ENCODE results near the gene BTRC. TPM values are rescaled to one million over a fixed set of nuclear protein-coding genes. Genes with fewer than 3 reads are reported as not detected.
A peak's percentile ranks its signal among the peaks of the same experiment; 100 is the strongest.

The BTRC gene
- total and polyA plus RNA-seq, 2 experiments from 2014 or later: 8.4 to 11.4 TPM

DNA sequence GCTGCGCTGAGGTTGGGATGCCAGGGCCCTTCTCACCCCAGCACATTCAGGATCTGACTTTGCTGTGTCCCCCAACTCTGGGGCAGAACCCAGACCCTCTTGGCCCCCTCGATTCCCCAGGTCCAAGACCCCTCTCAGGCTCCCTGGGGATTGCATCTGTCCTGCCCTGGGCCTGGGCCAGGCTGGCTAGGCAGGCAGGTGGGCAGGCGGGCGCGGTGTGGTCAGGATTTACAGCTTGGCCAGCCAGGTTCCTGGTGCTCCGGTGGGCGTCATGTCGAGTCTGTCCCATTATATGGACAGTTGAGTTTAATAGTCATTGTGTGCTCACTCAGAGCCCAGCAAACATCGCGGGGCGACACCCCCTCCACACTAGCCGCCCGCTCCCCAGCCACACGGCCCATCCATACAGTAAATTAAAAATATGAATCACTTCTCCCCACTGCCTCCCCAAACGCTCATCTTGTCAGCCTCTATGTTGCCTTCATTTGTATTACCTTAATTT is 210.6 kb downstream of the BTRC start:
- Histone ChIP-seq H3K79me2 (ENCODE audit: insufficient read depth) (no peaks in the 10 kb centered on the region), H4K20me1 (ENCODE audit: insufficient read depth) (no peaks in the 10 kb centered on the region), H3K4me3 (no peak overlapping the region), H3K27ac (no peak overlapping the region), H3K27me3 (replicated peaks; ENCODE audit: insufficient read depth) (peaks cover 27% of the 10 kb centered on the region), H3K4me2 (ENCODE audit: unreplicated experiment) (no peak overlapping the region), H3K9me2 (ENCODE audit: insufficient read depth) (no peaks in the 10 kb centered on the region), H3K36me3 (ENCODE audit: low read depth) (no peaks in the 10 kb centered on the region), H2AFZ (no peak overlapping the region), H3K9me3 (ENCODE audit: low read depth) (no peaks in the 10 kb centered on the region), H3K4me1 (ENCODE audit: insufficient read depth) (no peaks in the 10 kb centered on the region), H3K9ac (no peak overlapping the region), H3F3A (ENCODE audit: insufficient read depth) (no peaks in the 10 kb centered on the region)
- 70 to 74% methylated on average over 15 of the region's 15 CpGs for WGBS, 2 experiments (ENCODE audit: low coverage in 1 of 2, low lambda C conversion rate in 2 of 2, missing lambda C conversion rate in 2 of 2)
- TF ChIP-seq EZH2 (IDR thresholded peaks at IDR 0.05; ENCODE audit: insufficient read depth, poor library complexity, severe bottlenecking): no peak
- no peak for TF ChIP-seq EZH2phosphoT487 (IDR thresholded peaks at IDR 0.05; ENCODE audit: insufficient read depth, low read depth)
- DNase-seq: no peak
- in situ Hi-C loops (cut with MboI): loop anchor here (10.0 kb wide), 1 partner anchor 350 kb away; no protein-coding TSS in a partner anchor

DNA sequence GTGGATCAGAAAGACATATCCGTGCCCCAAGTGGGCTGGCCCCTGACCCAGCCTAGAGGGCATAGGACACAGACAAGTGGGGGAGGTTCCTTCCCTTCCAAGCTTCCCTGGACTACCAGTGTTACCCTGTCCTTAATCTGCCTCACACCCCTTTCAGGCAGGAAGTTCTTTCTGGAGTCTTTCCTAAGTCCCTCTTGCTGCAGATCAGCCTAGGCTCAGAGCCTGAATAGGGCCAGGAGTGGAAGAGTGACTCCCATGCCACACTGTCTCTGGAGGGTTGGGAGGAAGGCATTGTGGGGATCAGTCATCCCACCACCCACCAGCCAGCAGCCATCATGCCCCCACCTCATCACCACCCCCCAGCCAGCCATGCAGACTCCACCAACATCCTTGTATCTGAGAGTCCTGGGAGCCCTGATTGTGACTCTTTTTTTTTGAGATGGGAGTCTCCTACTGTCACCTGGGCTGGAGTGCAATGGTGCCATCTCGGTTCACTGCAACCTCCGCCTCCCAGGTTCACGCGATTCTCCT is 211.5 kb downstream of the BTRC start:
- Histone ChIP-seq H2AFZ (no peak overlapping the region), H3K9ac (no peak overlapping the region), H3K4me1 (ENCODE audit: insufficient read depth) (no peaks in the 10 kb centered on the region), H3K27me3 (replicated peaks; ENCODE audit: insufficient read depth) (peaks cover 30% of the 10 kb centered on the region), H3K27ac (no peak overlapping the region), H3K4me2 (ENCODE audit: unreplicated experiment) (no peak overlapping the region), H3K36me3 (ENCODE audit: low read depth) (no peaks in the 10 kb centered on the region), H3K9me2 (ENCODE audit: insufficient read depth) (no peaks in the 10 kb centered on the region), H4K20me1 (ENCODE audit: insufficient read depth) (no peaks in the 10 kb centered on the region), H3K9me3 (ENCODE audit: low read depth) (no peaks in the 10 kb centered on the region), H3F3A (ENCODE audit: insufficient read depth) (no peaks in the 10 kb centered on the region), H3K4me3 (no peak overlapping the region), H3K79me2 (ENCODE audit: insufficient read depth) (no peaks in the 10 kb centered on the region)
- no peak for DNase-seq
- TF ChIP-seq EZH2 (IDR thresholded peaks at IDR 0.05; ENCODE audit: insufficient read depth, poor library complexity, severe bottlenecking) (no peak), EZH2phosphoT487 (IDR thresholded peaks at IDR 0.05; ENCODE audit: insufficient read depth, low read depth) (no peak)
- 64 to 66% methylated on average over 5 of the region's 5 CpGs for WGBS, 2 experiments (ENCODE audit: low coverage in 1 of 2, low lambda C conversion rate in 2 of 2, missing lambda C conversion rate in 2 of 2)
- in situ Hi-C loops (cut with MboI): loop anchor here (10.0 kb wide), 1 partner anchor 351 kb away; no protein-coding TSS in a partner anchor

DNA sequence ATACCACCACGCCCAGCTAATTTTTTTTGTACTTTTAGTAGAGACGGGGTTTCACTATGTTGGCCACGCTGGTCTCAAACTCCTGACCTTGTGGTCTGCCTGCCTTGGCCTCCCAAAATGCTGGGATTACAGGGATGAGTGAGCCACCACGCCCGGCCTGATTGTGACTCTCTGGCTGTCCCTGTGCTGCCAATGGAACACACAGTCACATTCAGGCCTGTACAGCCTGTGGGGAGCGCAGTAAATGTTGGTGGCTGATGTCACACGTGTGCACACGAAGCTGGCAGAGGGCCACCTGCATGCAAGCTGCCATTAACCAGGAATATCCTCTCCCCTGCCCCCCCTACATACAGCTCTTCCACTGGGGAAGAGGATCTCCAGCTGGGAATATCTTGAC is 212.0 kb downstream of the BTRC start:
- Histone ChIP-seq H4K20me1 (ENCODE audit: insufficient read depth) (no peaks in the 10 kb centered on the region), H3K36me3 (ENCODE audit: low read depth) (no peaks in the 10 kb centered on the region), H2AFZ (no peak overlapping the region), H3K27me3 (replicated peaks; ENCODE audit: insufficient read depth) (peaks cover 30% of the 10 kb centered on the region), H3K4me3 (no peak overlapping the region), H3K9me3 (ENCODE audit: low read depth) (no peaks in the 10 kb centered on the region), H3K79me2 (ENCODE audit: insufficient read depth) (no peaks in the 10 kb centered on the region), H3K9ac (no peak overlapping the region), H3K27ac (no peak overlapping the region), H3K4me1 (ENCODE audit: insufficient read depth) (no peaks in the 10 kb centered on the region), H3F3A (ENCODE audit: insufficient read depth) (no peaks in the 10 kb centered on the region), H3K9me2 (ENCODE audit: insufficient read depth) (no peaks in the 10 kb centered on the region), H3K4me2 (ENCODE audit: unreplicated experiment) (no peak overlapping the region)
- TF ChIP-seq EZH2 (IDR thresholded peaks at IDR 0.05; ENCODE audit: insufficient read depth, poor library complexity, severe bottlenecking) (no peak), EZH2phosphoT487 (IDR thresholded peaks at IDR 0.05; ENCODE audit: insufficient read depth, low read depth) (no peak)
- 56 to 66% methylated on average over 8 of the region's 8 CpGs for WGBS, 2 experiments (ENCODE audit: low coverage in 1 of 2, low lambda C conversion rate in 2 of 2, missing lambda C conversion rate in 2 of 2)
- in situ Hi-C loops (cut with MboI): loop anchor here (10.0 kb wide), 1 partner anchor 351 kb away; no protein-coding TSS in a partner anchor
- DNase-seq: no peak

DNA sequence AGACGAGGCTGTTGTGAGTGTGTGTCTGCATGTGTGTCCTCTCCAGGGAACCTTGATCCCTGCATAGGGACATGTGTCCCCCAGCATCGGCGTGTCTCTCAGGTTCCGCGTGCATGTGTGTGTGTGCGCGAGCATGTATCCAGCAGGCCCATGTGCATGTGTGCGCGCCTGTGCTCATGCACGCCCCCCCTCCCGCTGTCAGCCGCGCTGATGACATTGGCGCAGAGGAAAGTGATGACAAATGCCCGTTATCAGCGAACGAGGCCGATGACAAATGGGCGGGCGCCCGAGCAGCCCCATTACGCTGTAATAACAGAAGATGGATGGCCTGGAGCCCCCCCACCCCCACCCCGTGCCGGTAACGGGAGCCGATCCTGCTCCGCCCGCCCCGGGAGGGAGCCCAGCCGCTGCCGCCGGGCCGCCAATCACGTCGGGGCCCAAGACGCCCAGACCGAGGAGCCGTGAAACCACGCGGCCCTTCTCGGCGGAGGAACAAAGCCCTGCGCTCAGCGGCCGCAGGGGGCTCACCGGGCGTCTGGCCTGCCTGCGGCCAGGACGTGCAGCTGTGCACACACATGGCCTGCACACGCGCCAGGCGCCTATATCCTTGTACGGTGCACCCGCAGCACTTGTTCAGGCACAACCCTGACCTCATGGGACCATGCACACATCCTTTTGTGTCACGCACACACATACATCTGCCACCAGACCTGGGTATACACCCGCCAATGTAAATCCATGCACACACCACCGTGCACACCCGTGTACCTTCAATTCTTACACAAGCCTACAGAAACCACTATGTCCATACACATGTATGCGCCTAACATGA is 212.6 kb downstream of the BTRC start:
- no peak overlapping the region for H3K27ac ChIP-seq
- H3K9me2 ChIP-seq (ENCODE audit: insufficient read depth): no peaks in the 10 kb centered on the region
- H3K36me3 ChIP-seq (ENCODE audit: low read depth): no peaks in the 10 kb centered on the region
- peak; percentile 40 for DNase-seq
- peak overlapping the region; percentile 34; the same call in 1 of the 2 replicates for H3K4me3 ChIP-seq
- H2AFZ ChIP-seq: peak overlapping the region; percentile 27; the same call in 1 of the 2 replicates
- WGBS, 2 experiments (ENCODE audit: low coverage in 1 of 2, low lambda C conversion rate in 2 of 2, missing lambda C conversion rate in 2 of 2): 8% methylated on average over 50 to 51 of the region's 59 CpGs
- in situ Hi-C loops (cut with MboI): loop anchor here (10.0 kb wide), 1 partner anchor 352 kb away; no protein-coding TSS in a partner anchor
- no peaks in the 10 kb centered on the region for H3K79me2 ChIP-seq (ENCODE audit: insufficient read depth)
- TF ChIP-seq EZH2 (IDR thresholded peaks at IDR 0.05; ENCODE audit: insufficient read depth, poor library complexity, severe bottlenecking) (peak; percentile 14), EZH2phosphoT487 (IDR thresholded peaks at IDR 0.05; ENCODE audit: insufficient read depth, low read depth) (0 out of 2 replicates have a peak, but pooled peaks have one; percentile 21)
- no peak overlapping the region for H3K9ac ChIP-seq
- no peaks in the 10 kb centered on the region for H4K20me1 ChIP-seq (ENCODE audit: insufficient read depth)
- peaks cover 30% of the 10 kb centered on the region for H3K27me3 ChIP-seq (replicated peaks; ENCODE audit: insufficient read depth)
- H3K4me1 ChIP-seq (ENCODE audit: insufficient read depth): no peaks in the 10 kb centered on the region
- H3F3A ChIP-seq (ENCODE audit: insufficient read depth): no peaks in the 10 kb centered on the region
- H3K9me3 ChIP-seq (ENCODE audit: low read depth): no peaks in the 10 kb centered on the region
- H3K4me2 ChIP-seq (ENCODE audit: unreplicated experiment): peak overlapping the region; percentile 14
